SK-N-SH (cell line): Measurements from ENCODE around the gene PDLIM4.

Experiments used
- CTCF ChIP-seq: fragments of 200-600 bp; sonication (generic); IDR thresholded peaks from 2 replicates; pipeline ENCODE4 v1.6.1; 2017; ENCODE audit warnings: antibody characterized with exemption, mild to moderate bottlenecking, moderate library complexity
- EZH2phosphoT487 ChIP-seq: fragments of 200-600 bp; sonication (generic); IDR thresholded peaks from 2 replicates; pipeline ENCODE4 v1.6.1; 2017; ENCODE audit warnings: low read depth, mixed run types, mild to moderate bottlenecking, antibody characterized with exemption, moderate library complexity, borderline replicate concordance
- SIN3A ChIP-seq: IDR thresholded peaks from 2 replicates; pipeline ENCODE4 v1.6.1; 2012; ENCODE audit warnings: low read depth, mild to moderate bottlenecking, low read length, moderate library complexity, borderline replicate concordance
- TCF12 ChIP-seq: IDR thresholded peaks from 2 replicates; pipeline ENCODE4 v1.4.0; 2012

- TF ChIP-seq CTCF = no peak
- TF ChIP-seq EZH2phosphoT487 = no peak
- TF ChIP-seq TCF12 = no peak
- TF ChIP-seq SIN3A = no peak
These were observed 44.1 kb downstream of the PDLIM4 start for GRCh38 chr5:132301344-132302271.
